Kasumi-1 (cell line): ENCODE measurements around the gene ZNF266.

Source experiments
- DNase-seq, 2 experiments: peaks; one replicate each; lab custom pipeline; 2025; lab: John Stamatoyannopoulos, UW

ZNF266 gene

DNA sequence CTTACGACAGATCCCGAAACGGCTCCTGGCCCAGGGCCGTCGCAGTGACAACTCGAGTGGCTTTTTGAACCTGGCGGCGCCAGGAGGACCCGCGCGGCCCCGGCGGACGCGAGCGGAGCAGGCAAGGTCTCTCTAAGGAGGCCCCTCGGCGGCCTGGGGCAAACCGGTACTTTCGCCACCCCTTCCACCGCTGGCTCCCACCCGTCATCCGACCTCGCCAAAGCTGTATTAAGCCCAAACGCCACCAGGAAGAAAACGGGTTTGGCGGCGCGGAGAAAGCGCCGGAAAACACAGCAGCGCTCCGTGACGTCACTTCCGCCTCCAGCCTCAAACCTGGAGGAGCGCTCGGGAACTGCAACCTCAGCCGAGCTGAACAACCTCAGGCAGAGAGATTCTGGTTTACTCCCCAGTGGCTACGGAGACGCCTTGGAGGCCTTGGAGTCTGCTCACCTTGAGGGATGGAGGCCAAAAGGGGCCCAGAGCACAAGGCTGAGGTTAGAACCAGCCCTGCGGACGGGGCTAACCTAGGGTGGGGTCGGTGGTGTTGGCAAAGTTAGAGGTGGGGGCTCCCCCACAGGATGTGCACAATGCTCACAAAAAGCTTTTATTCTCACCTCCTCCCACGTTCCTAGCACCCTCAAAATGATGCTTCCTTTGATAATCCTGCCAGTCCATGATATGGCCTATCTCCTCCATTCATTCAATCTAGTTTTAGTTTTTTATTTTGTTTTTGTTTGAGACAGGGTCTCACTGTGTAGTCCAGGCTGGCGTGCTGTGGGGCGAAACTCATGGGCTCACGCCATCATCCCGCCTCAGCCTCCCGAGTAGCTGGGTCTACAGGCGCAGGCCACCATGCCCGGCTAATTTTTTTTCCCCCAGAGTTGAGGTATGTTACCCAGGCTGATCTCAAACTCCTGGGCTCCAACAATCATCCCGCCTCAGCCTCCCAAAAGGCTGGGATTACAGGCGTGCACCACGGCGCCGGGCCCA is at the start of gene ZNF266:
Gene ZNF266, minus strand, starts transcription at position 295 of the 990 bp plus-strand sequence. CDS start 15,484 bp downstream, outside the sequence.
- peak; percentile 91 to 94 for DNase-seq

- no peak for DNase-seq
These were observed 49.8 kb upstream of the ZNF266 start for GRCh38 chr19:9485140-9485539.

DNA sequence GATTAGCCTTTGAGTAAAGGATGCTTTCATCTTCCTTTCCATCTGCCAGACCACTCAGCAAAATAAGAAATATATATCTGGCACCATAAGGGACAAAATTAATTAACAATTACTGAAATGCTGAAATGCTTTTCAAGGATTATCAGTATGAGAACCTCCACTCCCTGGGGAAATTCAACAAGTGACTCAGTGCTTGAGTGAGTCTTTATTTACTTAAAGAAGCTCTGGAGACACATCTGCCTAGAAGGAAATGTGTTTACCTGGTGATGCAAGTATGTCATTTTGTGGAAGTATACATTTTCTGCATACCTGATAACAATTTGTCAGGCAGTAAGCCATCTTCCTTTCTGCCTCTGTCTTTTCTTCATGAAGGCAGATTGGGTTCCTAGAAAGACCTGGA is 39.6 kb upstream of the ZNF266 start:
- DNase-seq: no peak

DNA sequence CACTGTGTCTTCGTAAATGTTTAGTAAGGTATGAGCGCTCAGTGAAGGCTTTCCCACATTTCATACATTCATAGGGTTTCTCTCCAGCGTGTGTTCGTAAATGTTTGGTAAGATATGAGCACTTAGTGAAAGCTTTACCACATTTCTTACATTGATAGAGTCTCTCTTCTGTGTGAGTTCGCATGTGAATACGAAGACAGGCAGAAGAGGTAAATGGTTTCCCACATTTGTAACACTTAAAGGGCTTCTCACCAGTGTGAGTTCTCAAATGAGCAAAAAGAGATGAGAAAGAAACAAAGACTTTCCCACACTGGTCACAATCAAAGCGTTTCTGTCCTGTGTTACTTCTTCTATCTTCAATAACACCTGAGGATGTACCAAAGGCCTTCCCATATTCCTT is 31.8 kb upstream of the ZNF266 start:
- DNase-seq: no peak

DNA sequence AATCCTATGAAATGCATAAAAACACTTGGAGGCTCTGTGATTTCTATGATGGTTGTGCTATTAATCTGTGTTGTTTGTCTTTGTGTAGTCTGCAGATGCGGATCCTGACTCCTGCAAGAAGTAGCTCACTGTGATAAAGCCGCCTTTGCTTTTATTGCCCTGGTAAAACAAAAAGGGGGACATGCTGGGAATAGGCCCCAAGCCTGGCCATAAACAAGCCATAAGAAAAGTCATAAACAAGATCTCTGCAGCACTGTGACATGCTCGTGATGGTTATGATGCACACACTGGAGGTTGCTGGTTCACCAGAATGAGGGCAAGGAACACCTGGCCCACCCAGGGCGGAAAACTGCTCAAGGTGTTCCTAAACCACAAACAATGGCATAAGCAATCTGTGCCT is 26.6 kb upstream of the ZNF266 start:
- no peak for DNase-seq

- DNase-seq: no peak
These were observed 20.8 kb upstream of the ZNF266 start for GRCh38 chr19:9456018-9456689.

- DNase-seq: no peak
These were observed 18.6 kb upstream of the ZNF266 start for GRCh38 chr19:9453953-9454352.

DNA sequence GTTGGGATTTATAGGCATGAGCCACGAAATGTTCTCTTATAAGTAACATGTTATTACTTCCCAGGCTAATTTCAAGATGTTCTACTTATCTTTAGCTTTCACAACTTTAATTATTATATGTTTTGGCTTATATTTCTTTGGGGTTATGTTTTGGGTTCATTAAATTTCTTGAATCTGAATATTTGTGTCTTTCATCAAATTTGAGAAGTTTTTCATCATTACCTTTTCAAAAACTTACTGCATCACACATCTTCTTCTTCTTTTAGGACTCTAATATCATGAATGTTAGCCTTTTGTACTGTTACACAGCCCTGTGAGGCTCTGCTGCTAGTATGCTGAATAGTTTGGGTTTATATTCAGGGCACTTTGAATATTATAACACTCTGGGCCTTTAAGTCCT is 9.7 kb upstream of the ZNF266 start:
- DNase-seq: no peak

DNA sequence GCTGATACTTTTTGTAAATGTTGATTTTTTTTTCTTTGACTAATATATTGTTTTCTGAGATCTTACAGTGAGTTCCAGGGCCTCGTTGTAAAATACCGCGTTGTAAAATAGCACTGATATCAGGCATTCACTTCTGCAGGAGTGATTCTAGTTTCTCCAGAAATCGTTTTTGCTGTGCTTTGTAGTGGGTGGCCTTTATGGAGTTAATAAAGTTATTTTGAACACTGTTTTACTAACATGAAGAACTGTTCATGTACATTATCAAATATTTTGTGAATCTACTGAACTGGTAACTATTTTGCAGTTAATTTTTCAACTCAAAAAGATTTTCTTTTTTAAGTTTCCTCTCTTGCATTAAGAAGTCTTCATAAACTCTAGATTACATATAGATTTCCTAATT is 985 bp upstream of the ZNF266 start:
- no peak for DNase-seq

DNA sequence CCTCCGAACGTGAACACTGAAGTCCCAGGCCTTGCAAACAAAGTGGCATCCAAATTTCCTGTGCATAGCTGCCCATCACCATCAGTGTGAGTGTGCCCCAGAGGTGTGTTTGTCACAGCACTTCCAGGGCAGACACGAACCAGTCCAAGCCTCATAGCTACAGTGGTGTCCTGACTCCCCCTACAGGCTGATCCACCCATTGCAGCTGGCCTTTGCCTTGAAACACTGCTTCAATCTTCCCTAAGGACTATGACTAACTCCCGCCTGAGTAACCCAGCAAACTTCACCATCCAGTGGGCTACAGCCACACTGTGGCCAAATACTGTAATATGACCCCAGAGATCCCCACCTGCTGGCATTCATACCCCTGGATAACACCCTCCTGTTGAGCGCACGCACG is 3.9 kb downstream of the ZNF266 start:
- no peak for DNase-seq

DNA sequence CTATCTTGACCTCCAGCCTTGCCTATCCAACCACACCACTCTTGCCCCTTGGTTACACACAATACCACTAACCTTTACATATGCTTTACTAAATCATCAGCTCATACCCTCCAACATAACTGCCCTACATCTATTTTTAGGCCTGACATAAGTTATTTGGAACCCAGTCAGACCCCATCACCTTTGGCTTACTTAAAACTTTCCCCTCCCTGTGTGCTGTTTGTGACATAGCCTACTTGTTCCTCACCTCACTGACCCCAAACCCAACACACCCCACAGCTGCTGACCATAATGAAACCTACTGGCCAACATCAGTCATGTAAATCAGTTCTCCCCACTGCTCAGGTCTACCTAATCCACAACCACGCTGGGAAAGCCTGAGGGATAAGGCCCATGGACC is 4.9 kb downstream of the ZNF266 start:
- DNase-seq: no peak

- no peak for DNase-seq
These were observed 7.4 kb downstream of the ZNF266 start for GRCh38 chr19:9427941-9428340.

- no peak for DNase-seq
These were observed 22.0 kb downstream of the ZNF266 start for GRCh38 chr19:9413240-9413954.

DNA sequence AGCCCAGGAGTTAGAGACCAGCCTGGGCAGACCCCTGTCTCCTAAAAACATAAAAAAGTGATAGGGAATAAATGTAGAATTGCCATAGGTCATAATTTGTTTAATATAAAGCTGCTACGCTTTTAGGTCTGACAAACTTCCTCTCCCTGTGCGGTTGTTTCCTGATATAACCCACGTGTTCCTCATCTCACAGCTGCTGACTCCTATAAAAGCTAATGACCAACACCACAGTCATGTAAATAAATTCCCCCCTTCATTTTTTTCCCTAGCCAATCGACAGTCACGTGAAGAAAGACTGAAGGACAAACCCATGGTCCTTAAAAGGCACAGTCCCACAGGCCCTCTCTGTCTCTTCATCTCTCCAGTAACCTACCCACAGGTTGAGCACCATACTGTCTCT is 27.5 kb downstream of the ZNF266 start:
- DNase-seq: no peak

DNA sequence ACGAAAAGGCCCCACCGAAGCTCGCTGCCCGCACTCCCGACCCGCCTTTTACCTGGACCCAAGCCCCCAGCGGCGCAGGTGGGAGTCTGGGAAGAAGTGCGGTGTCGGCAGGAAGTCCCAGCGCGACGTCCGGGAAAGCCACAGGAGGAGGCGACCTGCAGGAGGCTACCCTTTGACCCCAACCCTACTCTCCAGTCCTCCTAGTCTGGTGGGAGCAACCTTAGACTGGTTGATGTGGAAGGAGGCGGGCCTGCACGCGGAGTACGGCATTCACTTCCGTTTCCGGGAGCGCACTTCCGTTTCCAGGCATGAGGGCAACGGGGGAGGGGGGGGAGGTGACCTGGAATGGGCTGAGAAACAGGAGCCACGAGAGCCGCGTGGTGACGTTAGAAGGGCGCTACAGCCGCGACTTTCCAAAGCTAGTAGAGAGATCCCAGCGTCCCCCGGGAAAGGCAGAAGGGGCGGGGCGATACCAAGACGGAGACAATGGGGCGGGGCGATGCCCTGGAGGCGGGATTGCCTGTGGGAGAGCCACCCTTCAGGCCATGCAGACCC is 28.5 kb downstream of the ZNF266 start:
- no peak for DNase-seq

GRCh38 chr19:9381361-9381785 is 54.0 kb downstream of the ZNF266 start:
- DNase-seq: no peak

GRCh38 chr19:9370738-9371619 is 64.4 kb downstream of the ZNF266 start:
- DNase-seq: no peak

DNA sequence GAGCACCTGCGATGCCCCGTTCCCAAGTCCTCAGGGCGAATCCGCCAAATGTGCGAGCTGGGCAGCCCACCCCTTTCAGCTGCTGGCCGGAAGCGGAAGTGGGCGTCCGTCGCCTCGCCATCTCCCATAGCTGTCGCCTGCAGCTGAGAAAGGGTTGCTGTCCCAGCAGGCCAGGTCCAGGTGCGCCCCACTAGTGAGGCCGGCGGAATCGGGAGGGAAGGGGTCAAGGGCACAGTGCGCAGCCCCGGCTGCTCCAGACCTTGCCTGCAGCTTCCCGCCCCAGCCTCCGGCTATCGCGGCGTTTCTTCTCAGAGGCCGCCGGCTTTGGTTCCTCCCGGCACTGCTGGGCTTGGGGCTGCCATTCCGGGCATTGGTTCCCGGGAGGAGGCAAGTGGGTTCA is 72.5 kb downstream of the ZNF266 start, which contains the start of gene ZNF177:
Gene ZNF177, plus strand, starts transcription at position 109 of the 400 bp plus-strand sequence. CDS start 15,299 bp downstream, outside the sequence.
- DNase-seq: no peak
